GM19193 (cell line): ENCODE data around the gene RAPH1.

Experiments used
- POLR2A ChIP-seq: IDR thresholded peaks from 4 replicates; pipeline ENCODE4 v1.6.1; 2011; ENCODE audit not compliant: insufficient read depth, insufficient read length; ENCODE audit errors: extremely low read depth

RAPH1 gene

DNA sequence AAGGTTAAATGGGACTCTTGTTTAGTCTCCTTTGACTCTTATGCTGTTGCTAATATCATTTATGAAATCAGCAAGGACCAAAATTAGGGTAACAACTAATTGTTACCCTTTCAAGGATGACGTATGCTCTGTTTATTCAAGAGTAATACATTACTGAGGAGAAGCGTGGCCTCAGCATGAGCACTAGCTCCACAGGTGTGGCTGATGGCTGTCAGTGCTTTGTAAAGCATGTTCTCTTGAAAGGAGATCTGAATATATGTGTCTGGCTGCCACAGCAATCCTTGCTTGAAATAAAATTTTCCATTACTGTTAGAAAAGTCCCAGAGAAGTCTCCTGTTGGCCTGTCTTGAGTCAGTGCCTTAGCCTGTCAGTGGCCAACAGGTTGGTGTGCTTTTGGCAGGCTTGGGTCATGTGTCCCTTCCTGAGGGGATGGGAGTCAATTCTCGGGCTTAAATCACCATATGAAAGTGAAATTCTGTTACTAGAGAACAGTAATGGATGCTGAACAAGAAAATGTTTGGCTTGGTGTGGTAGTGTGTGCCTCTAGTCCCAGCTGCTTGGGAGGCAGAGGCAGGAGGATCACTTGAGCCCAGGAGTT is 174.2 kb downstream of the RAPH1 start:
- TF ChIP-seq POLR2A, result no peak

DNA sequence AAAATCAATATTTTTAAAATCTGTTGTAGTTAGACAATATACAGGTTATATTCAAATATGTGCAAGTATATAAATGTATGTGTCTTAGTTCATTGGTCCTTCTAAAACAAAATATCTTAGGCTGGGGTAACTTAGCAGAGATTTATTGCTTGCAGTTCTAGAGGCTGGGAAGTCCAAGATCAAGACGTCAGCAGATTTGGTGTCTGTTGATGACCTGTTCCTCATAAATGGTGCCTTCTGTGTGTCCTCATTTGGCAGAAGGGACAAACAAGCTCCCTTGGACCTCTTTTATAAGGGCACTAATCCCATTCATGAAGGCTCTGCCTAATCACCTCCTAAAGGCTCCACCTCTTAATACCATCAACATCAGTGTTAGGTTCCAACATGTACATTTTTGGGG is 175.7 kb downstream of the RAPH1 start:
- TF ChIP-seq POLR2A, result no peak

DNA sequence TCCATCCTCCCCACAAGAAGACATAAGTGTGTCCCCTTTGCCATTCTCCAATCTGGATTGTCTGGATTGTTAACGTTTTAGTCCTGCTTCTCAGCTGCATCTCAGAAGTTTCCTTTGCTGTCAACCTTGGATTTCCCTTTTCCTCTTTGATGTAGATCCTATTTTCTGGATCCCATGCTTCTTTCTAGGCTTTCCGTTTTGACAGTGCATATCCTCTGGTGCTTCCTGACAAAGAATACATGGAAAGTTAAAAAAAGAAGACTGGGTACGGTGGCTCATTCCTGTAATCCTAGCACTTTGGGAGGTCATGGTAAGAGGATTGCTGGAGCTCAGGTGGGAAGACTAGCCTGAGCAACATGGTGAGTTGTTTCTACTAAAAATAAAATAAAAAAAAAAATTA is 180.1 kb downstream of the RAPH1 start:
- no peak for TF ChIP-seq POLR2A

DNA sequence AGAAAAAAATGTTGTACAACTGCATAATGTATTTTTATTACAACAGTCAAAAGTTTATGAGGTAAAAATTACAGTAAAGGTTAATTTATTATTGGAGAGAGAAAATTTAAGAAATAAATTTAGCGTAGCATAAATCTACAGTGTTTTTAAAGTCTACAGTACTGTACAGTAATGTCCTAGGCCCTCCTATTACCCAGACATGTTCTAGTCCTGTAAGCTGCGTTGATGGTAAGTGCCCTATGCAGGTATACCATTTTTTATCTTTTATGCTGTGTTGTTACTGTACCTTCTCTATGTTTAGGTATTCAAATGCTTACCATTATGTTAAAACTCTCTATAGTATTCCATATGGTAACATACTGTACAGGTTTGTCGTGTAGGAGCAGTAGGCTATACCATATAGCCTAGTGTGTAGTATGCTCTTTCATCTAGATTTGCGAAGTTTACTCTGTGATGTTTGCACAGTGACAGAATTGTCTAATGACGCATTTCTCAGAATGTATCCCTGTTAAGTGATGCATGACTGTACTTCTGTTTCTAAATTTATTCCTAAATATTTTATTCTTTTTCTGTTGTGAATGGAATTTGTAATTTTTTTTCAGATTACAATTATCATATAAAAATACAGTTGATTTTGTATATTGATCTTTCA is 182.4 kb downstream of the RAPH1 start:
- no peak for TF ChIP-seq POLR2A

DNA sequence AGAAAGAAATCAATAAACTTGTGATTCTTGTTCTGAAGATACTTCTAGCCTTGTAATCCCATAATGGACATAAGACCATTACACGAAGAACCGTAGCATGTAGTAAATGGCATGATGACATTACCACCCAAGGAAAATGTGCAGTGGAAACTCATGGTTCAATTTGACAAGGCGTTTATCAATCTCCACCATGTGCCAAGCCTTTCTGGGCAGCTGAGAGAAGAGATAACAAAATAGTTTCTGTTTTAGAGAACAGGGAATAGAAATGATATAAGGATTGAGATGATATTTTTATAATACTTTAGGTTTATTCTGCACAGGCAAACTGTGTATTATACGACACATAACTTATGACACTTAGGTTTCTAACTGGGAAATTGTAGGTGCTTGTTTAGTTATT is 187.7 kb downstream of the RAPH1 start:
- TF ChIP-seq POLR2A, result no peak

DNA sequence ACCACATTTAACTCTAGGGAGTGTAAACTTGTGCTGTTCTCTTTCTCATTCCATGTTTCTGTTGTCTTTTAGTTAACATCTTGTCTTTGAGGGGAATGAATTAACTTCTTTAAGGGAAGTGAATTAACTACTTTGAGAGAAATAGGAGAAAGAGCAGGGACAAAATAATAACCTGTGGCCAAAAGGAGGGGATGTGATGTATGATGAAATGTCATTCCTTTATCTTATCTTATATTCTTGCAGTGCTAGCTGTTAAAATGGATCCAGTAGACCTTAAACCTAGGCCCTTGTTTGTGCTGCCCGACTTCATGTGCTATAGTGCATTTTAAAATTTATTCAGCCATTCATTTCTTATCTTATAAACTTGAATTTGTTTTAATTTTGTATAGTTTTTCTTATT is 188.5 kb downstream of the RAPH1 start:
- no peak for TF ChIP-seq POLR2A

DNA sequence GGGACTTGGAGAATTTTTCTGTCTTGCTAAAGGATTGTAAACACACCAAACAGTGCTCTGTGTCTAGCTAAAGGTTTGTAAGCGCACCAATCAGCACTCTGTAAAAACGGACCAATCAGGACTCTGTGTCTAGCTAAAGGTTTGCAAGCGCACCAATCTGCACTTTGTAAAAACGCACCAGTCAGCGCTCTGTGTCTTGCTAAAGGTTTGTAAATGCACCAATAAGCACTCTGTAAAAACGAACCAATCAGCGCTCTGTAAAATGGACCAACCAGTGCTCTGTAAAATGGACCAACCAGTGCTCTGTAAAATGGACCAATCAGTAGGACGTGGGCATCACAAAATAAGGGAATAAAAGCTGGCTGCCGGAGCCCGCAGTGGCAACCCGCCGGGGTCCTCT is 190.4 kb downstream of the RAPH1 start:
- no peak for TF ChIP-seq POLR2A
